ENCODE measurements around the gene NSUN7.

GRCh38 chr4:40856277-40856839 lies 106.6 kb downstream of the NSUN7 start:
- TF ChIP-seq YY1 (IDR thresholded peaks at IDR 0.05; ENCODE audit: insufficient read depth, insufficient read length) = no peak
- TF ChIP-seq ZNF274 (IDR thresholded peaks at IDR 0.05; ENCODE audit: low read depth, low read length) = no peak
- no peak for TF ChIP-seq SUZ12 (IDR thresholded peaks at IDR 0.05; ENCODE audit: extremely low read depth, insufficient read depth, insufficient read length)
